ENCODE data around the gene CHID1.

CHID1 gene

DNA sequence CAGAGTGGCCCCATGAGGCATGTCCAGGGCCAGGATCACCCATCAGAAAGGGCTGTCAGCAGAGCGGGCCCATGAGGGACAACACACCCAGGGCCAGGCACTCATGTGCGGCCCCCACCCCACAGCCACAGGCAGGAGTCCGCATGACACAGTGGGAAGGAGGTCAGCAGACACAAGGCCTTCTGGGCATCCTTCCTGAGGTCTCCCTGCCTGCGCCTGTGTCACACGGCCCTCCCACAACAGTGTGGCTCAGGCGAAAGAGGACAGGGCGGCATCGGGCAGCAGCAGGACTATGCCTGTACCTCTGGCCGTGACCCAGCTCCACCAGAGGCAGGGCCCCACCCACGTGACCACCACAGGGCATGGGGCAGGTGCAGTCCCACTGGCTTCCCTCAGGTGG is 27.1 kb downstream of the CHID1 start:
- DNase-seq: no peak

DNA sequence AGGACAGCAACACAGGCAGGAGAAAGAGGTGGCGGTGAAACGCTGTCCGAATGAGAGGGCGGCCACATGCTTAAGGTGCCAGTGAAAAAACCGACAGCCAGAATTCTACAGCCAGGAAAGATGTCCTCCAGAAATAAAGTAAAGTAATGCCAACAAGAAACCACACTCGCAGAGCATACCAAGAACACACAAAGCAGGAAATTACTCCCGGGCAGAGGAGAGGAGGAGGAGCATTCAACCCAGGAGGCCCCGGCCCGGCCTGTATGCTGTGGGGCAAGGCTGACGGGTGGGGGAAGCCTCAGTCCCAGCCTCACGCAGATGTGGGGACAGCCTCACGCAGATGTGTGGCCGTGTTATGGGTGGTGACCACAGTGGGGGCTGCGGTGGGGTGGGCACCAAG is 28.0 kb downstream of the CHID1 start:
- no peak for DNase-seq

DNA sequence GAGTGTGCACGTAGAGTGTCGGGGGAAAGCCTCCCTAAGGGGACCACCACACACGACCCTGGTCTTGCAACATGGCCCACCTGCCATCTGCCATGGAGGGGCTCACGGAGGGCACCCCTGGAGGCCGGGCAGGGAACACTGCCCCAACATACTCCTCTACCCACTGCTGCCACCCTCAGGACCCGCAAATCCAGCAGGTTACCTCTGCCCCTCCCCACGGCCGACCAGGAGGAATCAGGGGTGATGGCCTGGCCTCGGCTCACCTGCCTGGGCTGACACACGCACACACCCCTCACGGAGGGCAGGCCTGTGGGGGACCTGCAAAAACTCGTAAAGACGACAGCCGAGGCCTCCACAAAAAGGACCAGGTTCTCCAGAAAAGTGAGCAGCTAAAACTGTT is 30.2 kb downstream of the CHID1 start:
- DNase-seq: no peak

DNA sequence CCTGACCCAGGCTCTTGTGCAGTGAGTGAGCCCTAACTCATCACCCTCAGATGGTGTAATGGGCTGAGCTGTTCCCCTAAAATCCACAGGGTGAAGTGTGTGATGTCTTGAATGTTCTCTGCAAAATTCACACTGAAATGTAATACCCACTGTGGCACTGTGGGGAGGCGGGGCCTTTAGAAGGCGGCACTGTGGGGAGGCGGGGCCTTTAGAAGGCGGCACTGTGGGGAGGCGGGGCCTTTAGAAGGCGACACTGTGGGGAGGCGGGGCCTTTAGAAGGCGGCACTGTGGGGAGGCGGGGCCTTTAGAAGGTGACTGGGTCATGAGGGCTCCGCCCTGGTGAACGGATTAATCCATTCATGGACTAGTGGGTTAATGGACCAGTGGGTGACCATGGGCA is 33.0 kb downstream of the CHID1 start:
- DNase-seq: peak in 2 of 3 experiments; percentile 12 to 31

DNA sequence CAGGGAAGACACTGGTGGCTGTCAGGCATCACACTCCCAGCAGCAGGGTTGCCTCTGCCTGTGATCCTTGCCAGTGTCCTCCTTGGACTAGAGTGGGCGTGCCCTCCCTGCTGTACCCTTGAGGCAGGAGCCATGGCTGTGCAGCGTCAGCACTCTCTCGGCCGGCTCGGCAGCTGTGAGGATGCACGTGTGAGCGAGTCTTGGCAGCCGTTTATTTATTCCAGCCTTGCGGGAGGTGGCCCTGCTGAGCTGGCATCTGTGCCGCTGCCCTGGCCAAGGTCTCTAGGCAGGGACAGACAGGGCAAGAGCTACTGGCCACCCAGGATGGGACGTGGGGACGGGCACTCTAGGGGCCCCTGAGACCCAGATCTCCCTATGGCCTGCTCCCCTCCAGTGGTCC is 34.1 kb downstream of the CHID1 start:
- peak in 2 of 3 experiments; percentile 38 to 74 for DNase-seq

DNA sequence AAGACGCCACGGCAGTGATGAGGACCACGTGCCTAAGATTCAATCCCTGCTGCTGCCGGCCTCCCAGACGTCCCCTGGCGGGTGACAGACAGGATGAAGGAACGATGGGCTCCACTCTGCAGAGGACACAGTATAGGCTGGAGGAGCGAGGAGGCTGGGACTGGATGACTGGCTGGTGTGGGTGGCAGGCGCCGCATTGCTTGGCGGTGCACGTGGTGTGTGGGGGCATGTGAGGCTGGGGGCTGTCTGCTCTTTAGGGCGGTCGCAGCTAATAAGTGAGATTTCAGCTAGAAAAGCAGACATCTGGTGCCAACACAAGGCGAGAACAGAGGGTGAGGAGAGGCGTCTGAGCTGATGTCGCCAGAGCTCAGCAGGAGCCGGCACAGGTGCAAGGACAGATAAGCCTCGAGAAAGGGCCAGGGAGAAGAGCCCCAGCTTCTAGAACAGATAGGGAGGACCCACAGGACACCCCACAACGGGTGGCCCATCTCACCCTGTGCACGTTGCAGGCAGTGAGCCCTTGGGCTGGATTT is 34.8 kb downstream of the CHID1 start:
- DNase-seq: no peak

DNA sequence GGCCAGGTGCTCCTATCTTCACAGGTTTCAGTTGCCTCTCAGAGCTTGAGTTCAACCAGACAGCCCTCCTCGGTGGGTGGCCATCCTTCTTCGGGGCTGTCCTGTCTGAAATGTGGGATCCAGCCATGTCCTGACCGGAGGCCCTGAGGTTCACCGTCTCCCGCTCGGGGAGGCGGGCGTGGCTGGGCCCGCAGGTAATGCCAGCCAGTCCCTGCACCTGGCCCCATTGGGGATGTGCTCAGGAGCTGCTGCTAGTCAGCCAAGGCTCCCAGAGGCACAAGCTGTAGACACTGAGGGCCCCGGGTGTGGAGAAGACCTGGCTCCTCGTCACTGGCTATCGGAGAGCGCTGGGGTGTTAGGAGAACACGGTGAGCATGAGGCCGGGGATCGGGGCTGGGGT is 35.4 kb downstream of the CHID1 start:
- no peak for DNase-seq

DNA sequence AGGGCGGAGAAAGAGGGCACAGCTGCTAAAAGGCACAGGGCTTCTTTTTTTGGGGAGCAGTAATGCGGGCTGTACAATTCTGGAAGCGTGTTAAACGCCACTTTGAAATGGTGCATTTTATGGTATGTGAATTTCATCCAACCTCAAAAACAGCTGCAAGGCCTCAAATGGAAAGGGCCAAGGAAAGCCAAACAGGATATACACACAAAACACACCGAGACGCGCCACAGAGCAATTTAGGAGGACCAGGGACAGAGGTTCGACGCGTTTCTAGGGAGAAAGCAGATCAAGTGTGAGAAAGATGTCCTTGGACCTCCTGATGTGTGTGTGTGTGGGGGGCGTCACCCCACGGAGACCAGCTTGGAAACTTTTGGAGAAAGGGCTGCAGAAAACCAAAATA is 36.9 kb downstream of the CHID1 start:
- no peak for DNase-seq

DNA sequence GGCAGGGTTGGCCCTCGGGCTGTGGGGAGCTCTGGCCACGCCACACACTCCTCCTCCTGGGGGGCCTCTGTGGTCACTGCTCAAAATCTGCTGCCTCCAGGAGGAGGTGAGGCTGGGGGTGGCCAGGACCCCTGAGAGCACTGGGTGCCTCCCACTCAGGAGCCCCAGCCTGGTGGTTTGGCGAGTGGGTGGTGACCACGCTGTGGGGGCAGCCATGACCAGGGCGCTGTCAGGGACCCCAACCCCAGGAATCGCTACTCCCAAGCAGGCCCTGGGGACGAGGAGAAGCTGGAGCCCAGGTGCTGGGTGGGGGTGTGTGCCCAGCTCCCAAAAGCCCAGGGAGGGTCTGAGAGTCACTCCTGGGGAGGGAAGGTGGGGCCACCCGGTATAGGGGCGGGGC is 37.8 kb downstream of the CHID1 start:
- DNase-seq: no peak

DNA sequence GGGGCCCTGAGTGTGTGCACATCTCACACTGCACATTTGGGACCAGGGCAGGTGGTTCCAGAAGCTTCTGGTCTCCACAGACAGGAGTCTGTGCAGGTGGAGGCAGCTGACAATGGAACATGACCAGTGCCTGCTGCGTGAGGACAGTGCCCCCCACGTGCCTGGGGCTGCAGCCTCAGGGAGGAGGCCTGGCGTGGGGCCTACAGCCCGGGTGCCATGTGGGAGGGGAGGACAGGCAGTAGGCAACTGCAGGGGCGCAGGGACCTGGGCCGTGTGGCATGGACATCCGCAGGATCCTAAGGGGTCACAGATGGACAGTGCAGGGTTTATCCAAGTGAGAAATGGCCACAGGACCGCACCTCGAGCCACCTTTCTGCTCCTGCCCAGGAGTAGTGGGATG is 39.1 kb downstream of the CHID1 start:
- no peak for DNase-seq

DNA sequence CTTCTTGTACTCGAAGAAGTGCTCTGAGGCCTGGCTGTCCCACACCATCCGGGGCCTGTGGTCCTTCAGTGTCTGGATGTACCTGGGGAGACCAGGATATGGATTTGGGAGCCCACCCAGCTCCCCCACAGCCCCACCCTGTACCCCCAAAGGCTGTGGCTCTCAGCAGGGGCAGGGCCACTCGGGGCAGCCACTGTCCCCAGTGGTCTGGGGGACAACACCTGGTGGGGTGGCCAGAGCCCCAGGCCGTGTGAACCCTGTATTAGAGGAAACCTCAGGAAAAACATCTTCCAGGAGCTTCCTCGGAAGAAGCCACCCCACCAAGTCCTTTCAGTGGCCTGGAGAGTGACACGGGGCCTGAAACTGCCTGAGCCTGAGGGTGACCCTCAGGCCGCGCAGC is 40.2 kb downstream of the CHID1 start:
- DNase-seq: no peak

DNA sequence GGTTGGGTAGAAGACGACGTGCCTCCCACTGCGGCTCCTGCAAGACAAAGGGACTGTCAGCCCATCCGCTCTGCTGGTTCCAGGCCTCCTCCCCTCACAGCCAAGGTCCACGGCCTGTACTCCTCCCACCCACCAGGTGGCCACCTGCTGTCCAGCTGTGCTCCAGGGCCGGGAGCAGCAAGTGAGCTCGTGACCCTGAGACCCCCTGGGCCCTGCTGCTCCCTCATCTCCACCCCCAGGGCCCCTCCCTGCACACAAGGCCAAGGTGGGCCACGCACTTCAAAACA is 40.5 kb downstream of the CHID1 start:
- peak in 1 of 3 experiments; percentile 20 for DNase-seq

DNA sequence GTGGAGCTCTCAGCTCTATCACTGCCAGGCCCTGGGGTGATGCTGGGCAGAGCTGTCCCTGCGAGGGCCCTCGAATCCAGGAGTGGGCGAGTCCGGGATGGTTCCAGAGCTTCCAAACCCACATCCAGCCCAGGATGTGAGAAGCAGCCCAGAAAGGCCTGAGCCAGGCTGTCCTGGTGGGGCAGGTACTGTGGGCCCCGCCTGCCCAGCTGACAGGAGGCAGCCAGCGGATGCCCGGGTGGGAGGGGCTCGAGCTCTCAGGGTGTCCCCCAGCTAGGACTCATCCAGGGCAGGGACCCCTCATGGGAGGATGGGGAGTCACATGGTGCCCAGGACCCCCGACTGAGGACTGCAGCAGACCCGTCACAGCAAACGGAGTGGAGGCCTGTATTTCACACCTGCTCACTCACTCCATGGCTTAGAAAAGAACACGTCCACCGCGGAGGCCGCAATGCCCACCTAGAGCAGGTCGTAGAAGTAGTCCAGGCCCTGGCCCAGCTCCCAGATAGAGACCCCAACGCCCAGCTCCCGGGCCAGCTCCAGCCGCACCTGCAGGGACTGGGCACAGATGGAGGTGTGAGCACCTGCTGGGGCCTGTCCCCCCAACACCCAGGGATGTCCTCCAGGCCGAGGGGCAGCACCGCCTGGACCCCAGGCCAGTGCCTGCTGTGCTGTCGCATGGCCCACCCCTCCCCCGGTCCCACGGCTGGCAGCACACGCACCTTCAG is 41.0 kb downstream of the CHID1 start:
- no peak for DNase-seq

DNA sequence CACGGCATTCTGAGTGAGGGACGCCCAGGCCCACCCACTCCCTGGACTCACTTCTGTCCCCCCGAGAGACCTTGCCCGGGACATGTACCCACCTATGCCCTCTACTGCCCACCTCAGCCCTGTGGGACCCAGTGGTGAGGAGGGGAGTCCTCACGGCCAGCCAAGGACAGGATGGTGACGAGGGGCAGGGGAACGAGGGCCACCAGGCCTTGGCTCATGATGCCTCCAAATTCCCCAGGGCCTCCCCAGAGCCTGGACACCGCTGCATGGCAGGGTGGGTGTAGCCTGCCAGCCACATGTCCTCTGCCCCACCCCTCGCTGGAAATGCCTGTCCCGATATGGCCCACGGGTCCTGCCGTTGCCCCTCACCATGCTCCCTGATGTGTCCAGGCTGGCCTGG is 41.8 kb downstream of the CHID1 start:
- no peak for DNase-seq

DNA sequence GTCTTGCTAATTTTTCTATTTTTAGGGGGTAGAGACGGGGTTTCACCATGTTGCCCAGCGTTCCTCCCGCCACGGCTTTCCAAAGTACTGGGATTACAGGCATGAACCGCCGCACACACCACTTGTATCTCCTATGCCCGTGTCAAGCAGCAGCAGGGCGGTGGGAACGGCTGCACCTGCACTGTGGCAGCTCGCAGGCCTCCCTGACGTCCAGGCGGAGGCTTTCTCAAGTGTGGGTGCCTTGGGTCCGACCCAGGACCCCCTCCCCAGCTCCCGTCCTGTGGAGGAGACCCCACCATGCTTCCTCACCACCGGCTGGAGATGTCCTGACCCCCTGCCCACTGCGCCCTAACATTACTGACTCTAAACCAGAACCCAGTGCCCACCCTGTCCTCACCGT is 42.2 kb downstream of the CHID1 start:
- DNase-seq: no peak

DNA sequence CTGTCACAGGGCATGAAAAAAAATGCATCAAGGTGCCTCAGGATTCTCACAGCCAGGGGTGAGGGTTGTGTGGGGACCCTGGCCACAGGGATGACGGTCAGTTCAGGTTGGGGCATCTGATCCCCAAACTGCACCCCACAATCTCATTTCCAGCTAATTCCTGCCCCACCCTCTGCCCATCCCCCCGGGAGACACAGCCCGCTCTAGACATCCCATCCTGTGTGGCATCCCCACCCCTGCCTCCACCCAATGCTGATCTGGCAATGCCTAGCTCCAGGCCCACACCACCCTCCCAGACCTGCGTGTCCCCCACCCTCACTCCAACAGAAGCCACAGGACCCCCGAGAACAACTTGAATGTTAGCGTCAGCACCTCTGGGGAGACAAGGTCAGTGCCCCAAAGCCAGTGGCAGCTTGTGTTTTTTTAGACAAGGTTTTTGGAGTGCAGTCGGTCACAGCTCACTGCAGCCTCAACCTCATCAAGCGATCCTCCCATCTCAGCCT is 42.7 kb downstream of the CHID1 start:
- no peak for DNase-seq

DNA sequence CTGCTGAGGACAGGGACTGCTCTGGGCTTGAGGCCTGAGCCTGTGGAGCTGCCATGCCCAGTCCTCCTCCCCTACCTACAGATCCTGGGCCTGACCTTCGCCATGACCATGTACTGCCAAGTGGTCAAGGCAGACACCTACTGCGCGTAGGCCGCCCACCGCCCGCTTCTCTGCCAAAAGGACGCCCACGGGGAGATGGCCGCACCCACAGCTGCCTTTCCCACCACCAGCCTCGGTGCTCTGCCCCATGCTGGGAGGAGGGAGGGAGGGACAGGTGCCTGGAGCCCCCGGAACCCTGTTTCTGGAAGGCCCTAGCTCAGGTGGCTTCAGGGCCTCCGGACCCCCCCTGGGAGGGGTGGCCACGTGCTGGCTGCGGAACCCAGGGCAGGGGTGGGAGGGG is 44.1 kb downstream of the CHID1 start:
- no peak for DNase-seq

DNA sequence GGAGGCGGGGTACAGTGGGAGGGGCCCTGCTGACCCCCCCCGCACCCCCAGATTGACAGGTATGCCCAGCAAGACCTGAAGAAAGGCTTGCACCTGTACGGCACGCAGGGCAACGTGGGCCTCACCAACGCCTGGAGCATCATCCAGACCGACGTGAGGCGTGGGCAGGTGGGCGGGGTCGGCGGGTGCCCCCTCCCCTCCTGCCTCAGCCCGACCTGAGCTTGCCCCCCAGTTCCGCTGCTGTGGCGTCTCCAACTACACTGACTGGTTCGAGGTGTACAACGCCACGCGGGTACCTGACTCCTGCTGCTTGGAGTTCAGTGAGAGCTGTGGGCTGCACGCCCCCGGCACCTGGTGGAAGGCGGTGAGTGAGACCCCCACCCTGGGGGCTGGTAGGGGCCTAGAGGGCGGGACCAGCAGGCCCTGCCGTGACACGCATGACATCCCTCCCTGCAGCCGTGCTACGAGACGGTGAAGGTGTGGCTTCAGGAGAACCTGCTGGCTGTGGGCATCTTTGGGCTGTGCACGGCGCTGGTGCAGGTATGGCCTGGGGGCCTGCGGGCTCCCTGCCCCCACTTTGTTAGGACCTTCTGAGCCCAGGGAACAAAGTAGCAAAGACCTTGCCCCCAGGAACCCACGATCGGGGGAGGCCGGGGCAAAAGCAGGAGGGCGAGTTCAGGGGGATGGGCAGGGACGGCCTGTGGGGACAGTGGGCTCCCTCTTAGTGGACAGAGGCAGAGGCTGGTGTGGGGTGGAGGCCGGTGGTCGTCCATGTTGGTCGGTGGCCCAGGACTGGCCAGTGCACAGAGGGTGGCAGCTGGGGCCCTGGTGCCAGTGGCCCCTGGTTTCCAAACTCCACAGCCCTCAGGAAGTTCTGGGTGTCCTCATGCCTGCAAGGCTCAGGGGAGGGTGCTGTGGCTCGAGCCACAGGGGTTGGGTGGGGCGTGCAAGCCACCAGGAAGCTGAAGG is 44.9 kb downstream of the CHID1 start:
- no peak for DNase-seq

DNA sequence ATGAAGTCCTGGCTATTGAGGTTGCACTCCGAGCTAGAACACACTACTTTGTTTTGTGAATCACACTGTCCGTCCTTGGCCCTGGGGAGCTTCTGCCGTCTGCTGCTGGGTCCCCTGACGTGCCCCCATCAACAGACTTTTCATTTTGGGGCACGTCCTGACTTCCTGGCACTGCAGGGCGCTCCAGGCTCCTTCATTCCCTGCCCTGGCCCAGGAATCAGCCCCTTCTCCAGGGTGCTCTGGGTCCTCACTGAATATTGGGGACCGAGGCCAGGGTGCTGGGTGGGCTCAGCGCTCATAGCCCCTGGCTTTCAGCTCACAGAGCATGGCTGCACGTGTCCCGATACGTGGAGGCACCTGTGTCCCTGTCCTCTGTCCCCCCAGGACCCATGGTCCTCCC is 45.7 kb downstream of the CHID1 start:
- no peak for DNase-seq

DNA sequence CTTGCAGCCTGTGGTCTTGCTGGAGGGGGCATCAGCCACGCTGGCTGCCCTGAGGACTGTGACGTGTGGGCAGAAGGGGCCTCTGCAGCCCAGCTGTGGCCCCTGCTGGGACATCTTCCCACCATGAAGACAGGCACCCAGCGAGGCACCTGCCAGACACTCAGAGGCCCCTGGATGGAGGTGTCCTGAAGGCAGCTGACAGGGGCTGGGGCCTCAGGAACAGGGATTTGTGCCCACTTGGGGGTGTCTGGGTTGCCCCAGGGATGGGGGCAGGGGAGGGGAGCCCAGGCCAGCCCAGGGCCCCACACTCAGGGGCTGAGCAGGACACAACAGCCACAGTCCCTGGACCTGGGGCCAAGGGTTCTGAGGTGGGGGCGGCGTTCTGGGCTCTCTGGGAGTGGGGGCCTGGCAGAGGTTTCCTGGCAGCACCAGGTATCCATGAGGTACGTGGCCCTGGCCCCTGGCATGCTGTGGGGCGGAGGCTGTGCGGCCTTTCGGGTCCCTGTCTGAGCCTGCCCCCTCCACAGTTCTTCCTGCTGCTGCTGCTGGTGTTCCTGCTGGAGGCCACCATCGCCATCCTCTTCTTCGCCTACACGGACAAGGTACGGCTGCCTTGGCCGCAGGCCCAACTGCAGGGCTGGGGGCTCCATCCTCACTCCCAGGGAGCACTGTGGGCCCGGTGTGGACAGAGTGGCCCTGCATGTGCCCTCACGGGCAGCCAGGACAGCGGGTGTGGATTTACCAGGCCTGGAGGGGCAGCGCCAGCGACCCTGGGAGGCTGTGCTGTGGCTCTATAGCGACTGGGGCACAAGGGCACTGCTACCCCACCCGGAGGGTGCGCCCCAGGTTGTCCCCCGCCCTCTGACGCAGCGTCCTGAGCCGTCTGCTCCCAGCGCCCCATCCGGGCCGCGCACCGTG is 46.4 kb downstream of the CHID1 start:
- DNase-seq: no peak

DNA sequence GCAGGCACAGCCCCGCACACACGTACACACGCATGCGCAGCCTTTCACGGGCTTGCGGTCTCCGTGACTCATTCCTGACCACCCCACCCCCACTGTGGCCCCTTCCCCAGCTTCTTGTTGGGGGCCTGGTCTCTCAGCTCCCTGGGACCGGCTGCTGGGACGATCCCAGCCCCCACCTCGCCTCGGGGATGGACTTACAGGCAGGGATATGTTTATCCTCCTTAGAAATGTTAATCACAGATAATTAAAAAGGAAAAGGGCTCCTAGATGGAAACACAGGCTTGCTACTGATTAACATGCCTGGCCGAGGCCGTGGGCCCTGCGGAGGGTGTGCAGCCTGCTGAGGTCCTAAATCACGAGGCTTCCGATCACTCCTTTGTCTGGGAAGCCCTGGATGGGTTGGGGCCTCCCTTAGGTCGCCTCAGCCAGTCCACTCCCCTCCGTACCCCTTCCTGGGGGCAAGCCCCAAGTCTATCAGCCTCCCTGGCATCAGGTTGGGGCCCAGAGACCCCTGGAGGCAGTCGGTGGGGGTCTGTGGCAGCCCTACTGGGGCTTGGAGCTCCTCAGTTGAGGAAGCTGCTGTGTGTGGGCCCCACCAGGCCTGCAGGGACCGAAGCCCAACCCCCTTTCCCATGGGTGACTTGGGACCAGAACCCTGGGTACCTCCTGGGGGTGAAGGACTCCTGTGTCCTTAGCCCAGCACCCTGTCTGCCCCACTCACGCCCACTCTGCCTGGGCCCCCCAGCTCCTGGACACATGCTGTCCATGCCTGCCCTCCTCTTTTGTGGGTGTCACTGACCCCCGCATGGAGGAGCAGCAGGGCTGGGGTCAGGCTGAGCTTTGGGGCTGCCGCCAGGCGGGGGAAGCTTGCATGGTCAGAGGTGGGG is 47.3 kb downstream of the CHID1 start:
- DNase-seq: no peak

DNA sequence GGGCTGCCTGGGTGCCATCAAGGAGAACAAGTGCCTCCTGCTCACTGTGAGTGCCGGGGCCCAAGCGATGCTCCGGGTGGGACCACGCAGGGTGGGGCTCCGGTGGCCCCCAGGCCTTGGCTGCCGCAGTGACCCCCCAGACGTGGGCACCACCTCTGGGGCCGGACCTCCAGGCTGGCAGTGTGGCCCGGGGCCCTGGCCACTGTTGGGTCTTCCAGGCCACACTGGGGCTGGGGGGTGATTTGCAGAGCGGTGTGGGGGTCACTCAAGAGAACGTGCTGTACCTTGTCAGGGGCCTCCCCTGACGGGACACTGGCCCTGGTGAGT is 48.0 kb downstream of the CHID1 start:
- DNase-seq: no peak

Data from NCI-H1417 (cell line).